ENCODE measurements around the gene LRRC49.
A peak's percentile ranks its signal among the peaks of the same experiment; 100 is the strongest.
"Not testable (repeated sequence)": the region's sequence is repeated elsewhere in the genome, so short reads cannot be mapped to it uniquely, and the experiment has no call there.

Gene LRRC49

DNA sequence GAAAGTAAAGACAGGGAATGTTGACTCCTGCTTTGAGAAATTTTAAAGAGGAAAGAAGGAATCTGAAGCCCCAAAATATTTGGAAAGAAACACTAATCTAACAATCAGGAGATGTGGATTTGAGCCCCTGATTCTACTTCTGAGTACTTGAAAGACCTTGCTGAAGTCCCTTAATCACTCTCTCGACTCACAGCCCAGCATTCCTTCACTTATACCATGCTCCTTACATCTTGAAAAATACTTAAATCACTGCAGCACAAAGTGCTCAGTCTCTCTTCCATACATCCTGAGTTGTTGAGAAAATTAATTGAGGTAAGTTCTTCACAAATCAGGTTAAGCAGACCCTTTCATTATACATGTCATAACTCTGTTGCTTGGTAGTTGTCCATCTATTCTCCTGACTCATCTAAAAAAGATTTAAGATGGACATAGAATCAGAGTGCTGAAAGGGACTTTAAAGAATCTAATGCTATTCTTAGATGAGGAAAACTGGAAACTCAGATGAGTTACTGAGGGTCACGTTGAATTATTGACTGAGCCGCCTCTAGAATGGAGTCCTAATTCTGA is 149.8 kb downstream of the LRRC49 start:
- H3K4me3 ChIP-seq (ENCODE audit: low read depth, low read length) = no peak overlapping the region
- no peak overlapping the region for H3K14ac ChIP-seq (ENCODE audit: low read length)
- H3K4me1 ChIP-seq (ENCODE audit: control insufficient read depth in 1 of 2, insufficient read depth in 2 of 2, low read length in 2 of 2) = no peaks in the 10 kb centered on the region
- H2BK120ac ChIP-seq (ENCODE audit: insufficient read depth, low read length, poor library complexity) = no peak overlapping the region
- no peak overlapping the region for H2AK5ac ChIP-seq (ENCODE audit: low read length)
- no peaks in the 10 kb centered on the region for H3K9me3 ChIP-seq (ENCODE audit: insufficient read depth, low read depth, low read length)
- no peaks in the 10 kb centered on the region for H3K27me3 ChIP-seq (ENCODE audit: insufficient read depth, low read length)
- H3K79me2 ChIP-seq (ENCODE audit: control insufficient read depth, insufficient read depth, low read length, poor library complexity) = no peaks in the 10 kb centered on the region
- H3K18ac ChIP-seq (ENCODE audit: low read length) = no peak overlapping the region
- no peak overlapping the region for H3K9ac ChIP-seq (ENCODE audit: low read length)
- no peak overlapping the region for H4K91ac ChIP-seq (ENCODE audit: low read depth, low read length)
- no peak overlapping the region for H4K12ac ChIP-seq (ENCODE audit: low read depth, low read length)
- no peak overlapping the region for H3K4me2 ChIP-seq (ENCODE audit: low read length)
- no peak overlapping the region for H2BK12ac ChIP-seq (ENCODE audit: low read length)
- H3K23ac ChIP-seq (ENCODE audit: low read length) = no peak overlapping the region
- no peak overlapping the region for H3K27ac ChIP-seq (ENCODE audit: low read depth, low read length)
- H4K8ac ChIP-seq (ENCODE audit: low read depth, low read length) = no peak overlapping the region
- H3K4ac ChIP-seq (ENCODE audit: low read depth, low read length) = no peak overlapping the region
- H2AFZ ChIP-seq (ENCODE audit: insufficient read depth, low read length, poor library complexity) = no peak overlapping the region
- WGBS (ENCODE audit: extremely low coverage, insufficient coverage, insufficient read length) = no CpG with 5 or more reads among the region's 3 CpGs
- H2BK5ac ChIP-seq (ENCODE audit: low read depth, low read length, poor library complexity) = no peak overlapping the region
- DNase-seq = no peak
- no peaks in the 10 kb centered on the region for H3K36me3 ChIP-seq (ENCODE audit: control insufficient read depth in 1 of 2, insufficient read depth in 2 of 2, low read length in 2 of 2)
- no peaks in the 10 kb centered on the region for H3K79me1 ChIP-seq (ENCODE audit: low read length)

DNA sequence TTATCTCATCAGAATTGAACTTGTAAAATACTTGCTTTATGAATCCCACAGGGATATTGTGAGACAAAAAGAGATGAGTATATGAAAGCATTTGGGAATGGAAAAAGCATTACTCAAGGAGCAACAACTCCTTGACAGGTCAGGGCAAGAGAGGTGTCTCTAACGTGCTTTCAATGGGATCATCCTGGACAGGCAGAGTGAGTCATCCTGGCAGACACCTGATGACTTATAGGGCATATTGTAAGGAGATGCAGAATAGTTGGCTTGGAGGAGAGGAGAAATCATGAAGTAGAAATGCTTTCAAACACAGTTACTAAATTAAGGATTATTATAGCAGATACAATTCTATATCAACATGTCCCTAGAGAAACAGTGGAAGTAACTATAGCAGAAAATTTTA is 150.7 kb downstream of the LRRC49 start:
- no peak overlapping the region for H2BK12ac ChIP-seq (ENCODE audit: low read length)
- no peak overlapping the region for H4K91ac ChIP-seq (ENCODE audit: low read depth, low read length)
- H3K4me3 ChIP-seq (ENCODE audit: low read depth, low read length) = no peak overlapping the region
- no peak for DNase-seq
- no peak overlapping the region for H2AK5ac ChIP-seq (ENCODE audit: low read length)
- no peak overlapping the region for H3K23ac ChIP-seq (ENCODE audit: low read length)
- no peak overlapping the region for H3K4me2 ChIP-seq (ENCODE audit: low read length)
- H3K9me3 ChIP-seq (ENCODE audit: insufficient read depth, low read depth, low read length) = no peaks in the 10 kb centered on the region
- H2BK5ac ChIP-seq (ENCODE audit: low read depth, low read length, poor library complexity) = no peak overlapping the region
- H3K27me3 ChIP-seq (ENCODE audit: insufficient read depth, low read length) = no peaks in the 10 kb centered on the region
- no peaks in the 10 kb centered on the region for H3K79me1 ChIP-seq (ENCODE audit: low read length)
- H4K12ac ChIP-seq (ENCODE audit: low read depth, low read length) = no peak overlapping the region
- no peak overlapping the region for H3K14ac ChIP-seq (ENCODE audit: low read length)
- H3K79me2 ChIP-seq (ENCODE audit: control insufficient read depth, insufficient read depth, low read length, poor library complexity) = no peaks in the 10 kb centered on the region
- H3K9ac ChIP-seq (ENCODE audit: low read length) = no peak overlapping the region
- WGBS (ENCODE audit: extremely low coverage, insufficient coverage, insufficient read length) = no CpG with 5 or more reads among the region's 1 CpG
- H4K8ac ChIP-seq (ENCODE audit: low read depth, low read length) = no peak overlapping the region
- no peaks in the 10 kb centered on the region for H3K4me1 ChIP-seq (ENCODE audit: control insufficient read depth in 1 of 2, insufficient read depth in 2 of 2, low read length in 2 of 2)
- H2AFZ ChIP-seq (ENCODE audit: insufficient read depth, low read length, poor library complexity) = no peak overlapping the region
- no peak overlapping the region for H3K4ac ChIP-seq (ENCODE audit: low read depth, low read length)
- no peak overlapping the region for H2BK120ac ChIP-seq (ENCODE audit: insufficient read depth, low read length, poor library complexity)
- no peak overlapping the region for H3K18ac ChIP-seq (ENCODE audit: low read length)
- H3K36me3 ChIP-seq (ENCODE audit: control insufficient read depth in 1 of 2, insufficient read depth in 2 of 2, low read length in 2 of 2) = no peaks in the 10 kb centered on the region
- H3K27ac ChIP-seq (ENCODE audit: low read depth, low read length) = no peak overlapping the region

DNA sequence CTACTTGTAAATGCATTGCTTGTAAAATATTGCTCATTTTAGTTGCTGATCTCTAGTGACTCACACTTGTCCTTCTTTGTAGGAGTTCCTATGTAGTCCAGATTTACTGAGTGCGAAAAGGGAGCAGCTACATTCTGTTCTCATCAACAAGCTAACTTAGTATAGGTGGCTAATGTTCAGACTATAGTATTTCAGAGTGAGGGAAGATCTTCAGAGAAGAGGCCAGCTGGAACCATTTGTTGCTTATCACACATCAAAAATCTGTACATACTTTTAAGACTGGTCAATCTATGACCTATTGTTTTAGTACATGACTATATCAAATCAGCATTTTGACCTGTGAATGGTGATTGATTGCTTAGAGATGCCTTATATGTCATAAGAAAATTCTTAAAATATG is 151.4 kb downstream of the LRRC49 start:
- H4K91ac ChIP-seq (ENCODE audit: low read depth, low read length) = no peak overlapping the region
- no peaks in the 10 kb centered on the region for H3K36me3 ChIP-seq (ENCODE audit: control insufficient read depth in 1 of 2, insufficient read depth in 2 of 2, low read length in 2 of 2)
- H3K9me3 ChIP-seq (ENCODE audit: insufficient read depth, low read depth, low read length) = no peaks in the 10 kb centered on the region
- H4K12ac ChIP-seq (ENCODE audit: low read depth, low read length) = no peak overlapping the region
- H3K9ac ChIP-seq (ENCODE audit: low read length) = no peak overlapping the region
- no peak overlapping the region for H3K4me3 ChIP-seq (ENCODE audit: low read depth, low read length)
- no peak overlapping the region for H3K14ac ChIP-seq (ENCODE audit: low read length)
- H3K4me2 ChIP-seq (ENCODE audit: low read length) = no peak overlapping the region
- H3K79me1 ChIP-seq (ENCODE audit: low read length) = no peaks in the 10 kb centered on the region
- H3K18ac ChIP-seq (ENCODE audit: low read length) = no peak overlapping the region
- no peaks in the 10 kb centered on the region for H3K79me2 ChIP-seq (ENCODE audit: control insufficient read depth, insufficient read depth, low read length, poor library complexity)
- no peak overlapping the region for H2BK12ac ChIP-seq (ENCODE audit: low read length)
- no peaks in the 10 kb centered on the region for H3K4me1 ChIP-seq (ENCODE audit: control insufficient read depth in 1 of 2, insufficient read depth in 2 of 2, low read length in 2 of 2)
- no peak overlapping the region for H4K8ac ChIP-seq (ENCODE audit: low read depth, low read length)
- no peak overlapping the region for H2AK5ac ChIP-seq (ENCODE audit: low read length)
- DNase-seq = peak in 1 of 2 donors; percentile 7
- no peak overlapping the region for H3K4ac ChIP-seq (ENCODE audit: low read depth, low read length)
- H2BK120ac ChIP-seq (ENCODE audit: insufficient read depth, low read length, poor library complexity) = no peak overlapping the region
- no peak overlapping the region for H3K23ac ChIP-seq (ENCODE audit: low read length)
- H3K27me3 ChIP-seq (ENCODE audit: insufficient read depth, low read length) = no peaks in the 10 kb centered on the region
- H3K27ac ChIP-seq (ENCODE audit: low read depth, low read length) = no peak overlapping the region
- H2AFZ ChIP-seq (ENCODE audit: insufficient read depth, low read length, poor library complexity) = no peak overlapping the region
- no CpG with 5 or more reads among the region's 1 CpG for WGBS (ENCODE audit: extremely low coverage, insufficient coverage, insufficient read length)
- H2BK5ac ChIP-seq (ENCODE audit: low read depth, low read length, poor library complexity) = no peak overlapping the region

DNA sequence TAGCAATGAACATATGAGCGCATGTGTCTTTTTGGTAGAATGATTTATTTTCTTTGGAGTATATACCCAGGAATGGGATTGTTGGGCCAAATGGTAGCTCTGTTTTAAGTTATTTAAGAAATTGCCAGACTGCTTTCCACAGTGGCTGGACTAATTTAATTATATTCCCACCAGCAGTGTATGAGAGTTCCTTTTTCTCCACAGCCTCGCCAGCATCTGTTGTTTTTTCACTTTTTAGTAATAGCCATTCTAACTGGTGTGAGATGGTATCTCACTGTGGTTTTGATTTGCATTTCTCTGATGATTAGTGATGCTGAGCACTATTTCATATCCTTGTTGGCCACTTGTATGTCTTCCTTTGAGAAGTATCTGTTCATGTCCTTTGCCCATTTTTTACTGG is 153.5 kb downstream of the LRRC49 start:
- not testable (repeated sequence) for H2BK5ac ChIP-seq (ENCODE audit: low read depth, low read length, poor library complexity); H3K14ac ChIP-seq (ENCODE audit: low read length); H2AFZ ChIP-seq (ENCODE audit: insufficient read depth, low read length, poor library complexity); H2AK5ac ChIP-seq (ENCODE audit: low read length); H3K79me1 ChIP-seq (ENCODE audit: low read length); DNase-seq; H4K8ac ChIP-seq (ENCODE audit: low read depth, low read length); H2BK12ac ChIP-seq (ENCODE audit: low read length); H3K4ac ChIP-seq (ENCODE audit: low read depth, low read length); H3K4me2 ChIP-seq (ENCODE audit: low read length); H3K4me3 ChIP-seq (ENCODE audit: low read depth, low read length); H3K9ac ChIP-seq (ENCODE audit: low read length); H3K27ac ChIP-seq (ENCODE audit: low read depth, low read length); H3K23ac ChIP-seq (ENCODE audit: low read length); H3K27me3 ChIP-seq (ENCODE audit: insufficient read depth, low read length); H3K36me3 ChIP-seq (ENCODE audit: control insufficient read depth in 1 of 2, insufficient read depth in 2 of 2, low read length in 2 of 2); H3K4me1 ChIP-seq (ENCODE audit: control insufficient read depth in 1 of 2, insufficient read depth in 2 of 2, low read length in 2 of 2); H3K9me3 ChIP-seq (ENCODE audit: insufficient read depth, low read depth, low read length); H3K79me2 ChIP-seq (ENCODE audit: control insufficient read depth, insufficient read depth, low read length, poor library complexity); H3K18ac ChIP-seq (ENCODE audit: low read length); H4K12ac ChIP-seq (ENCODE audit: low read depth, low read length); H4K91ac ChIP-seq (ENCODE audit: low read depth, low read length); H2BK120ac ChIP-seq (ENCODE audit: insufficient read depth, low read length, poor library complexity)
- WGBS (ENCODE audit: extremely low coverage, insufficient coverage, insufficient read length) = no CpG with 5 or more reads among the region's 2 CpGs

Measured in trophoblast cell (in vitro differentiated cells and primary cell).